A204.1 (cell line): ENCODE results near the gene SLC4A9.

Source experiments
- FAIRE-seq: peaks from 2 replicates; lab custom pipeline; 2012; peaks lifted over from hg19 to GRCh38; lab: Jason Lieb, UNC

The SLC4A9 gene

GRCh38 chr5:140362875-140363630 is 3.1 kb downstream of the SLC4A9 start:
- FAIRE-seq = no peak

- FAIRE-seq = no peak
These were observed 3.9 kb downstream of the SLC4A9 start for GRCh38 chr5:140363631-140364471.

GRCh38 chr5:140364472-140364765 is 4.4 kb downstream of the SLC4A9 start:
- no peak for FAIRE-seq

- FAIRE-seq = no peak
These were observed 5.3 kb downstream of the SLC4A9 start for GRCh38 chr5:140365282-140365681.

GRCh38 chr5:140365941-140366340 is 5.9 kb downstream of the SLC4A9 start:
- no peak for FAIRE-seq

GRCh38 chr5:140366589-140367255 is 6.7 kb downstream of the SLC4A9 start:
- no peak for FAIRE-seq

GRCh38 chr5:140367256-140368013 is 7.4 kb downstream of the SLC4A9 start:
- no peak for FAIRE-seq

GRCh38 chr5:140371356-140372151 is 11.6 kb downstream of the SLC4A9 start:
- FAIRE-seq = no peak

- FAIRE-seq = no peak
These were observed 13.0 kb downstream of the SLC4A9 start for GRCh38 chr5:140372971-140373487.

- no peak for FAIRE-seq
These were observed 21.4 kb downstream of the SLC4A9 start for GRCh38 chr5:140381351-140381750.

- FAIRE-seq = no peak
These were observed 22.0 kb downstream of the SLC4A9 start for GRCh38 chr5:140381972-140382371.

- no peak for FAIRE-seq
These were observed 22.9 kb downstream of the SLC4A9 start for GRCh38 chr5:140382866-140383265.

GRCh38 chr5:140383300-140383699 is 23.3 kb downstream of the SLC4A9 start:
- no peak for FAIRE-seq

GRCh38 chr5:140388052-140388451 is 28.1 kb downstream of the SLC4A9 start:
- FAIRE-seq = no peak

- FAIRE-seq = no peak
These were observed 31.3 kb downstream of the SLC4A9 start for GRCh38 chr5:140391312-140391711.

GRCh38 chr5:140391732-140392131 is 31.7 kb downstream of the SLC4A9 start:
- no peak for FAIRE-seq

- FAIRE-seq = no peak
These were observed 33.7 kb downstream of the SLC4A9 start for GRCh38 chr5:140393738-140394137.

GRCh38 chr5:140398379-140398811 is 38.4 kb downstream of the SLC4A9 start:
- FAIRE-seq = no peak

GRCh38 chr5:140399979-140400729 is 40.2 kb downstream of the SLC4A9 start:
- no peak for FAIRE-seq

- FAIRE-seq = no peak
These were observed 40.9 kb downstream of the SLC4A9 start for GRCh38 chr5:140400730-140401361.
